HepG2 (cell line): ENCODE results near the gene PCGF3. TPM values are rescaled to one million over a fixed set of nuclear protein-coding genes. Genes with fewer than 3 reads are reported as not detected.

Source experiments
- ATF7-NPFF ChIP-seq: sonication (generic); formaldehyde crosslinking; IDR thresholded peaks from 2 replicates; pipeline ENCODE4 v1.8.1; 2023; ENCODE audit warnings: mild to moderate bottlenecking, low read depth, missing genetic modification reagents, moderate library complexity
- CCDC6 ChIP-seq: sonication (generic); formaldehyde crosslinking; IDR thresholded peaks from 2 replicates; pipeline ENCODE4 v1.8.1; 2022; ENCODE audit warnings: mild to moderate bottlenecking, missing genetic modification reagents, moderate library complexity
- DR1 ChIP-seq: sonication (generic); formaldehyde crosslinking; IDR thresholded peaks from 2 replicates; pipeline ENCODE4 v1.8.0; 2021; ENCODE audit warnings: mild to moderate bottlenecking, missing genetic modification reagents, inconsistent platforms
- FOXC1 ChIP-seq: sonication (generic); formaldehyde crosslinking; IDR thresholded peaks from 2 replicates; pipeline ENCODE4 v1.8.0; 2022; ENCODE audit warnings: mild to moderate bottlenecking, missing genetic modification reagents, borderline replicate concordance
- FOXM1 ChIP-seq: sonication (generic); formaldehyde crosslinking; IDR thresholded peaks from 2 replicates; pipeline ENCODE4 v1.5.0; 2020; ENCODE audit warnings: missing genetic modification reagents
- IKZF4 ChIP-seq: sonication (generic); formaldehyde crosslinking; IDR thresholded peaks from 2 replicates; pipeline ENCODE4 v1.5.1; 2020; ENCODE audit warnings: borderline replicate concordance, mild to moderate bottlenecking, low read depth, missing genetic modification reagents; ENCODE audit errors: not compliant biosample characterization
- JARID2 ChIP-seq: sonication (generic); formaldehyde crosslinking; IDR thresholded peaks from 2 replicates; pipeline ENCODE4 v1.8.1; 2023; ENCODE audit warnings: missing genetic modification reagents, inconsistent platforms; ENCODE audit not compliant: insufficient replicate concordance
- MAFF ChIP-seq: IDR thresholded peaks from 2 replicates; pipeline ENCODE4 v1.6.1; 2011; ENCODE audit warnings: low read depth, low read length, improper control_type of control experiment
- MTERF4 ChIP-seq: sonication (generic); formaldehyde crosslinking; IDR thresholded peaks from 2 replicates; pipeline ENCODE4 v1.8.0; 2023; ENCODE audit warnings: mild to moderate bottlenecking, missing genetic modification reagents
- PRPF4 ChIP-seq: fragments of 200-400 bp; formaldehyde crosslinking; IDR thresholded peaks from 2 replicates; pipeline ENCODE4 v1.6.1; 2016; ENCODE audit warnings: low read length, low read depth; ENCODE audit not compliant: poor library complexity, severe bottlenecking
- SKIL ChIP-seq: sonication (generic); formaldehyde crosslinking; IDR thresholded peaks from 2 replicates; pipeline ENCODE4 v1.8.0; 2022; ENCODE audit warnings: missing genetic modification reagents, mild to moderate bottlenecking, moderate library complexity, borderline replicate concordance
- SRSF4 ChIP-seq: fragments of 200-400 bp; formaldehyde crosslinking; IDR thresholded peaks from one replicate; pipeline ENCODE4 v1.6.1; 2018; ENCODE audit warnings: mild to moderate bottlenecking, low read depth, low read length, moderate library complexity; ENCODE audit not compliant: poor library complexity, severe bottlenecking
- TFAP4 ChIP-seq: sonication (generic); IDR thresholded peaks from 2 replicates; pipeline ENCODE4 v1.6.1; 2016; ENCODE audit warnings: low read depth, borderline replicate concordance
- THAP11 ChIP-seq: IDR thresholded peaks from 2 replicates; pipeline ENCODE4 v1.6.1; 2016; ENCODE audit warnings: missing biosample characterization, missing genetic modification reagents
- THAP9 ChIP-seq: sonication (generic); formaldehyde crosslinking; IDR thresholded peaks from 2 replicates; pipeline ENCODE4; 2020; ENCODE audit warnings: missing genetic modification reagents, mild to moderate bottlenecking, borderline replicate concordance
- ZNF264 ChIP-seq: sonication (generic); formaldehyde crosslinking; IDR thresholded peaks from 2 replicates; pipeline ENCODE4 v1.4.0; 2020; ENCODE audit warnings: missing genetic modification reagents
- ZNF329 ChIP-seq: sonication (generic); formaldehyde crosslinking; IDR thresholded peaks from 2 replicates; pipeline ENCODE4 v1.9.0; 2021; ENCODE audit warnings: low read depth, mild to moderate bottlenecking, missing genetic modification reagents
- ZNF530 ChIP-seq: sonication (generic); formaldehyde crosslinking; IDR thresholded peaks from 2 replicates; pipeline ENCODE4 v1.5.0; 2020; ENCODE audit warnings: low read depth, mild to moderate bottlenecking, missing genetic modification reagents
- ZNF605 ChIP-seq: sonication (generic); formaldehyde crosslinking; IDR thresholded peaks from 2 replicates; pipeline ENCODE4 v1.8.0; 2022; ENCODE audit warnings: mild to moderate bottlenecking, missing genetic modification reagents
- ZUFSP ChIP-seq: sonication (generic); formaldehyde crosslinking; IDR thresholded peaks from 2 replicates; pipeline ENCODE4 v1.9.0; 2021; ENCODE audit warnings: missing genetic modification reagents, mild to moderate bottlenecking, borderline replicate concordance
- polyA plus RNA-seq, 8 experiments: library from polyadenylated mRNA; depleted of rRNA in 3 of 8; stranded (reverse) in 7 of 8; unstranded in 1 of 8; fragments of >200 nt; fragmentation: Illumina TruSeq in 4 of 8; extraction: Trizol in 4 of 8; gene quantifications; 2 replicates each; pipeline versions ENCODE4 v1.2.1 to v1.2.3, GENCODE V29; 2011 to 2016; ENCODE audit warnings: low read depth in 4 of 8, missing spikeins in 1 of 8, mixed read lengths in 1 of 8; ENCODE audit not compliant: insufficient read depth in 1 of 8
- total RNA-seq, 5 experiments: library from RNA; depleted of rRNA; stranded (reverse); fragments of >200 nt; fragmentation: Illumina TruSeq; extraction: Trizol; gene quantifications; 2 replicates each; pipeline ENCODE4 v1.2.3, GENCODE V29; 2016; ENCODE audit warnings: low read depth in 1 of 5

The PCGF3 gene
- total and polyA plus RNA-seq, 2 of the 13 experiments (the other 11 are each of a cell fraction or from before 2014, with no cell fraction given) = 28.6 to 66.2 TPM

GRCh38 chr4:815464-816146, 110.0 kb downstream of the PCGF3 start (continued):
- TF ChIP-seq MTERF4 (CRISPR knock-in tag) = no peak
- TF ChIP-seq ZNF264 = peak; percentile 58; the same call in 1 of the 2 replicates
- TF ChIP-seq THAP9 (CRISPR knock-in tag) = 0 out of 2 replicates have a peak, but pooled peaks have one; percentile 12
- no peak for TF ChIP-seq ZNF530 (CRISPR knock-in tag)
- no peak for TF ChIP-seq ATF7-NPFF (CRISPR knock-in tag)
- TF ChIP-seq TFAP4 = peak; percentile 35; the same call in 1 of the 2 replicates
- no peak for TF ChIP-seq CCDC6 (CRISPR knock-in tag)
- no peak for TF ChIP-seq JARID2 (CRISPR knock-in tag)
- no peak for TF ChIP-seq FOXM1
- TF ChIP-seq THAP11 (CRISPR knock-in tag) = peak; percentile 43; the same call in 1 of the 2 replicates
- TF ChIP-seq ZNF329 = no peak
- no peak; the same call in 1 of the 2 replicates for TF ChIP-seq FOXC1 (CRISPR knock-in tag)
- no peak for TF ChIP-seq DR1 (CRISPR knock-in tag)
- no peak for TF ChIP-seq SRSF4
- no peak for TF ChIP-seq MAFF
- no peak for TF ChIP-seq IKZF4
- TF ChIP-seq ZUFSP = no peak
- TF ChIP-seq SKIL = peak; percentile 70
- TF ChIP-seq PRPF4 = no peak
- no peak for TF ChIP-seq ZNF605 (CRISPR knock-in tag)
